Measurements from ENCODE around the gene TRAK1.

Gene TRAK1

GRCh38 chr3:42106646-42107045 lies 15.5 kb downstream of the TRAK1 start:
- Histone ChIP-seq H3K27me3 (no peaks in the 10 kb centered on the region), H3K36me3 (no peaks in the 10 kb centered on the region), H3K4me3 (ENCODE audit: low read depth, low read length) (no peak overlapping the region), H3K4me1 (no peaks in the 10 kb centered on the region), H3K9me3 (no peaks in the 10 kb centered on the region)
- no peak for DNase-seq
- TF ChIP-seq, protein P1, sequence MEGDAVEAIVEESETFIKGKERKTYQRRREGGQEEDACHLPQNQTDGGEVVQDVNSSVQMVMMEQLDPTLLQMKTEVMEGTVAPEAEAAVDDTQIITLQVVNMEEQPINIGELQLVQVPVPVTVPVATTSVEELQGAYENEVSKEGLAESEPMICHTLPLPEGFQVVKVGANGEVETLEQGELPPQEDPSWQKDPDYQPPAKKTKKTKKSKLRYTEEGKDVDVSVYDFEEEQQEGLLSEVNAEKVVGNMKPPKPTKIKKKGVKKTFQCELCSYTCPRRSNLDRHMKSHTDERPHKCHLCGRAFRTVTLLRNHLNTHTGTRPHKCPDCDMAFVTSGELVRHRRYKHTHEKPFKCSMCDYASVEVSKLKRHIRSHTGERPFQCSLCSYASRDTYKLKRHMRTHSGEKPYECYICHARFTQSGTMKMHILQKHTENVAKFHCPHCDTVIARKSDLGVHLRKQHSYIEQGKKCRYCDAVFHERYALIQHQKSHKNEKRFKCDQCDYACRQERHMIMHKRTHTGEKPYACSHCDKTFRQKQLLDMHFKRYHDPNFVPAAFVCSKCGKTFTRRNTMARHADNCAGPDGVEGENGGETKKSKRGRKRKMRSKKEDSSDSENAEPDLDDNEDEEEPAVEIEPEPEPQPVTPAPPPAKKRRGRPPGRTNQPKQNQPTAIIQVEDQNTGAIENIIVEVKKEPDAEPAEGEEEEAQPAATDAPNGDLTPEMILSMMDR (IDR thresholded peaks at IDR 0.05; ENCODE audit: low read depth, low read length) = no peak

- DNase-seq = no peak
- no peaks in the 10 kb centered on the region for H3K36me3 ChIP-seq
- TF ChIP-seq, protein P1 (IDR thresholded peaks at IDR 0.05; ENCODE audit: low read depth, low read length) = no peak
- H3K4me1 ChIP-seq = no peaks in the 10 kb centered on the region
- no peaks in the 10 kb centered on the region for H3K27me3 ChIP-seq
- no peaks in the 10 kb centered on the region for H3K9me3 ChIP-seq
- H3K4me3 ChIP-seq (ENCODE audit: low read depth, low read length) = no peak overlapping the region
Observed at GRCh38 chr3:42110631-42111030, 19.5 kb downstream of the TRAK1 start.

DNA sequence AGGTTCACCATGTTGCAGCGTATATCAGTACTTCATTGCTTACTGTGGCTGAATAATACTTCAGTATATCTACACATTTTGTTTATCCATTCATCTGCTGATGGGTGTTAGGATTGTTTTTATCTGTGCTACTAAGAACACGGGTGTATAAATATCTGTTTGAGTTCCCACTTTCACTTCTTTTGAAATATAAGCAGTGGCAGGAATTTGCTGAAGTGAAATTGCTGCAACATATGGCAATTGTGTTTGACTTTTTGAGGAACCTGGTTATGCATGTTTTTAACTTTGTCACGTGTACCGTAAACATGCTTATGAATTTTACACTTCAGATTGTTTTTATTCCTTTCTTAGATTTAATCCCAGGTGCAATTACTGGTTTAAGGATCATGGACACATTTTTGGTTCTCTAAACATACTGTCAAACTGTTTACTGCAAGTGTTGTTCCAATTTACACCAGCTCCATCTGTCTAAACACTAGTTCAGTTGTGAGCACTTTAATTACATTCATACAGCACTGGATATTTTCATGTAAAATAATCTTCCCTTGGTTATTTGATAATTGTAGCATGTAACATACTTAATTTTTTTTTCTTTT lies 23.1 kb downstream of the TRAK1 start:
- no peak overlapping the region for H3K4me3 ChIP-seq (ENCODE audit: low read depth, low read length)
- H3K4me1 ChIP-seq = no peaks in the 10 kb centered on the region
- TF ChIP-seq, protein P1 (IDR thresholded peaks at IDR 0.05; ENCODE audit: low read depth, low read length) = no peak
- no peaks in the 10 kb centered on the region for H3K9me3 ChIP-seq
- H3K36me3 ChIP-seq = no peaks in the 10 kb centered on the region
- DNase-seq = no peak
- H3K27me3 ChIP-seq = no peaks in the 10 kb centered on the region

- Histone ChIP-seq H3K27me3 (no peaks in the 10 kb centered on the region), H3K4me3 (ENCODE audit: low read depth, low read length) (no peak overlapping the region), H3K36me3 (no peaks in the 10 kb centered on the region), H3K9me3 (no peaks in the 10 kb centered on the region), H3K4me1 (no peaks in the 10 kb centered on the region)
- TF ChIP-seq, protein P1 (IDR thresholded peaks at IDR 0.05; ENCODE audit: low read depth, low read length) = no peak
- no peak for DNase-seq
Observed at GRCh38 chr3:42115215-42115614, 24.1 kb downstream of the TRAK1 start.

DNA sequence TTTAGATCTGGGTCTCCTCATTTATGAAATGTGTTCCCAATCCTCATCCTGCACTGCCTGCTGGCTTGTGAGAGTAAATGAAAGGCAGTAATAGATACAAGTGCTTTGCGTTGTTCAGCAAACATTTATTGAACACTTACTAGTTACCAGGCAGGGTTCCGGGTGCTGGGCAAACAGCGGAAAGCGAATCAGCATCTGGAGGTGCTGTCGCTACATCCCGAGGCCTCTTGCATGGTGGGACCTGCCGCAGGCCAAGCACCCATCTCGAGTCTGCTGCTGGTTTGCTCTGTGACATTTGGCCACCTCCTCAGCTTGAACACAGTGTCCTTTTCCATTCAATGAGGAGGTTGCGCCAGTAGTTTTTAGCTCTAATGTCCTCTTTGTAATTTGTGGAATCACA lies 24.8 kb downstream of the TRAK1 start:
- Histone ChIP-seq H3K9me3 (no peaks in the 10 kb centered on the region), H3K36me3 (no peaks in the 10 kb centered on the region), H3K4me3 (ENCODE audit: low read depth, low read length) (no peak overlapping the region), H3K27me3 (no peaks in the 10 kb centered on the region), H3K4me1 (no peaks in the 10 kb centered on the region)
- TF ChIP-seq, protein P1 (IDR thresholded peaks at IDR 0.05; ENCODE audit: low read depth, low read length) = no peak
- no peak for DNase-seq

DNA sequence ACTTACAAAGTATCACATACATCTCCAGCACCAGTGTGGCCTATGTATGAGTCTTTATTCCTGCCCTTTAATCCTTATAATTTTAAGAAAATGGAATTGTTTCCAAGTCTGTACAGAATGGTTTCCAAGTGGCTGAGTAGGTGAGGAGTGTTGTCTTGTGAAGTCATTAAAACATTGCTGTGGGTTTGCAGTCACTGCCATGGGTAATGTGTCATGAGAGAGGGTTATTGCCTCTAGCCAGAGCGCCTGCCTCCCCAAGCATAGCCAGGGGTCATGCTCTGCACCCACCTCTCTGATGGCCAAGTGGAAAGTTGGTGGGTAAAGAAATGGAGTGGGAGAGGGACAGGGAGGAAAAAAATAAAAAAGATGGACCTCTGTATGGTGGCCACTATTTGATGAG lies 25.3 kb downstream of the TRAK1 start:
- Histone ChIP-seq H3K36me3 (no peaks in the 10 kb centered on the region), H3K9me3 (no peaks in the 10 kb centered on the region), H3K4me3 (ENCODE audit: low read depth, low read length) (no peak overlapping the region), H3K4me1 (no peaks in the 10 kb centered on the region), H3K27me3 (no peaks in the 10 kb centered on the region)
- TF ChIP-seq, protein P1 (IDR thresholded peaks at IDR 0.05; ENCODE audit: low read depth, low read length) = no peak
- no peak for DNase-seq
